ENCODE results near the gene TMC2.
A peak's percentile ranks its signal among the peaks of the same experiment; 100 is the strongest.
"Not testable (repeated sequence)": the region's sequence is repeated elsewhere in the genome, so short reads cannot be mapped to it uniquely, and the experiment has no call there.

TMC2 gene

GRCh38 chr20:2536560-2536986 is at the start of gene TMC2:
Gene TMC2 (plus strand): TSS chr20:2536573. CDS start chr20:2536622, 49 bp downstream.
- no peak within 1 kb of the TSS for H3K4me3 ChIP-seq (ENCODE audit: low read length)
- DNase-seq (ENCODE audit: low read depth): no peak
- TF ChIP-seq CTCF (IDR thresholded peaks at IDR 0.05; ENCODE audit: insufficient read depth, low read depth, low read length, missing control alignments): no peak

- H3K4me3 ChIP-seq (ENCODE audit: low read length); DNase-seq (ENCODE audit: low read depth): not testable (repeated sequence)
Measured at GRCh38 chr20:2502808-2503384, 33.5 kb upstream of the TMC2 start.

GRCh38 chr20:2504803-2505202 is 31.6 kb upstream of the TMC2 start:
- H3K4me3 ChIP-seq (ENCODE audit: low read length); DNase-seq (ENCODE audit: low read depth): not testable (repeated sequence)

- not testable (repeated sequence) for DNase-seq (ENCODE audit: low read depth); H3K4me3 ChIP-seq (ENCODE audit: low read length)
Measured at GRCh38 chr20:2506426-2506825, 29.9 kb upstream of the TMC2 start.

GRCh38 chr20:2507464-2507863 is 28.9 kb upstream of the TMC2 start:
- no peak for DNase-seq (ENCODE audit: low read depth)
- H3K4me3 ChIP-seq (ENCODE audit: low read length): peak overlapping the region; percentile 94
- TF ChIP-seq CTCF (IDR thresholded peaks at IDR 0.05; ENCODE audit: insufficient read depth, low read depth, low read length, missing control alignments): no peak

- peak overlapping the region; percentile 94 for H3K4me3 ChIP-seq (ENCODE audit: low read length)
- no peak for TF ChIP-seq CTCF (IDR thresholded peaks at IDR 0.05; ENCODE audit: insufficient read depth, low read depth, low read length, missing control alignments)
- peak; percentile 30 for DNase-seq (ENCODE audit: low read depth)
Measured at GRCh38 chr20:2507875-2508630, 28.3 kb upstream of the TMC2 start.

- peak within 1 kb of the TSS; percentile 94 for H3K4me3 ChIP-seq (ENCODE audit: low read length)
- no peak for TF ChIP-seq CTCF (IDR thresholded peaks at IDR 0.05; ENCODE audit: insufficient read depth, low read depth, low read length, missing control alignments)
- DNase-seq (ENCODE audit: low read depth): peak; percentile 84
Measured at GRCh38 chr20:2508631-2509467, 27.5 kb upstream of the TMC2 start, which contains the start of gene ZNF343. Gene ZNF343 (minus strand): TSS chr20:2508915. CDS start chr20:2493895, 15,020 bp downstream.

- peak overlapping the region; percentile 94 for H3K4me3 ChIP-seq (ENCODE audit: low read length)
- TF ChIP-seq CTCF (IDR thresholded peaks at IDR 0.05; ENCODE audit: insufficient read depth, low read depth, low read length, missing control alignments): no peak
Measured at GRCh38 chr20:2509468-2509781, 26.9 kb upstream of the TMC2 start.

More at GRCh38 chr20:2509468-2509781, 26.9 kb upstream of the TMC2 start:
- DNase-seq (ENCODE audit: low read depth): no peak

Data from epithelial cell of esophagus (primary cell).